GM19023 (cell line): ENCODE measurements around the gene TRAPPC2L.

Source experiments
- ATAC-seq: cut with Tn5 transposase; IDR thresholded peaks from one replicate; pipeline ENCODE4 v1.9.1; 2021; ENCODE audit warnings: mild to moderate bottlenecking, moderate library complexity; ENCODE audit not compliant: unreplicated experiment

TRAPPC2L gene

DNA sequence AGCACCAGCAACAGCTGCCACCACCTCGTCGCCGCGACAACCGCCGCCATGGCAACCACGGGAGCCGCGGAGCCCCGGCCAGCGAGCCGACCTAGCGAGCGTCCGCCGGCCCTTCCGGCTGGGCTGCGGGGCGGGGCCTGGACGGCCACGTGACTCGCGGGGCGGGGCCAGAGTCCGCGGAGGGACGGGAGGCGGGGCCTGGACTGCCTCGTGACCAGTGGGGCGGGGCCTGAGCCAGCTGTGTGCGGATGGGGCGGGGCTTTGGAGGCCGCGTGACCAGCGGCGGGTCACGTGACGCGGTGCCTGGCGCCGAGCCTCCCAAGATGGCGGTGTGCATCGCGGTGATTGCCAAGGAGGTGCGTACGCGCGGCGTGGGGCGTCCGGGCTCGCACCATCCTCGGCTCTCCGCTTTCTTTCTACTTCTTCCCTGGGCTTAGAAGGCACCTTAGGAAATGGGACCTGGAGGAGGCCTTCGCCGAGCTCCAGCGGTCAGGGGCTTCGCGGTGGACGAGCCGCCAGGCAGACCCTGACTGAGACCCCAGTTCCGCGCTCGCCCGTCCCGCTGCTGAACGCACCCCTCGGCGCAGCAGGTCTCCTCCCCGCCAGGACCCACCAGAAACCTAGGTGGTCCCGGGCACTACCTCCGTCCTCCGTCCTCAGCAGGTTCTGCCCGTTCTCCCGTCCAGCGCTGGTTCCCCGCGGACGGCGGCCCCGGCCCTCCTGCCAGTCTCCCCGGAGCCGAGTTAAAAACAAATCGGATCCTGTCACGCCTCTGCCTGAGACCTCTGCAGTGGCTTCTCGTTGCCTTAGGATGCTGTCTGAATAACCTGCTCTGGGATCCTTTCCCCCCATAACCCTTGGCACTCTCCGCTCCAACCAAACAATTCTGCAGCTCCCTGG is at the start of gene TRAPPC2L, which contains the start of gene GALNS:
TSS of gene TRAPPC2L (plus strand) at position 300 of the 900 bp plus-strand sequence. CDS start at position 324, 24 bp downstream.
TSS of gene GALNS (minus strand) at position 120 of the 900 bp plus-strand sequence. CDS start at position 50, 70 bp downstream.
- peak; percentile 76 for ATAC-seq

DNA sequence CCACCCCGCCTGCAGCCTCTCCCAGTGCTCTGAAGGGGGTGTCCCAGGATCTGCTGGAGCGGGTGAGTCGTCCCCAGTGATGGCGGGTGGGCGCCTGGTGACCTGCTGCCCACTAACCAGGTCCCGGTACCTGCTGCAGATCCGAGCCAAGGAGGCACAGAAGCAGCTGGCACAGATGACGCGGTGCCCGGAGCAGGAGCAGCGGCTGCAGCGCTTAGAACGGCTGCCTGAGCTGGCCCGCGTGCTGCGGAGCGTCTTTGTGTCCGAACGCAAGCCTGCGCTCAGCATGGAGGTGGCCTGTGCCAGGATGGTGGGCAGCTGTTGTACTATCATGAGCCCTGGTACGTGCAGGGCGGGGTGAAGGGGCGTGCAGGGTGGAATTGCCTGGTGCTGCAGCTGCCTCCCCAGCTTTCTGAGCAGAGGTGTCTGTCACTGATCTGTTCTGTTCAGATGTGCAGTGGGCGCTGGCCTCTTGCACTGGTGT is 49.7 kb upstream of the TRAPPC2L start:
- no peak for ATAC-seq

DNA sequence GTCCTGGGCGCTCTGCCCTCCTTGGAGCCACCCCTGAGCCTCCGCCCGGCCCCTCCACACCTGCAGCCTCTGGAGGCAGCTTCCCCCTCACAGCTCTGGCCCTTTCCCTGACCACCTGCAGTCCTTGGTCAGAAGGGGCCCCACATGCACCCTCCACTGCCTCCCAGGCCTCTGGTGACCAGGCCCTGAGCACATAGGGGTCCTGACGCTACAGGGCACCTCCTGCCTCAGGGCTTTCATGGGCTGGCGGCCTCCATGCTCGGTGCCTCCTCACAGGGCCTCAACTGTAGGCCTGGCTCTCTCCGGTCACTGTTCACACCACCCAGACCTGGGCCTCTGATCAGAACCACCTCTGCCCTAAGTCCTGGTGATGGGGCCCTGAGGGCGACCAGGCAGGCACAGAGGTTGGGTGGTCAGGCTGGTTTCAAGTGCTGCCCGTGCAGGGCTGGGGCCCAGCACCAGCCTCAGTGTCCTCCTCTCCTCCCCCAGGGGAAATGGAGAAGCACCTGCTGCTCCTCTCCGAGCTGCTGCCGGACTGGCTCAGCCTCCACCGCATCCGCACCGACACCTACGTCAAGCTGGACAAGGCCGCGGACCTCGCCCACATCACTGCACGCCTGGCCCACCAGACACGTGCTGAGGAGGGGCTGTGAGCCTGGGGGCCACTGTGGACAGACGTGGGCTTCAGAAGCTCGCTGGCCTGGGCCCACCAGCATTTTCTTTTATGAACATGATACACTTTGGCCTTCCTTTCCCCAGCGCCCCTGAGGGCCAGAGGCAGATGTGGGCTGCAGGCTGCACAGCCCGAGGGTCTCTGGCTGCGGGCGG is 49.1 kb upstream of the TRAPPC2L start:
- ATAC-seq = no peak

DNA sequence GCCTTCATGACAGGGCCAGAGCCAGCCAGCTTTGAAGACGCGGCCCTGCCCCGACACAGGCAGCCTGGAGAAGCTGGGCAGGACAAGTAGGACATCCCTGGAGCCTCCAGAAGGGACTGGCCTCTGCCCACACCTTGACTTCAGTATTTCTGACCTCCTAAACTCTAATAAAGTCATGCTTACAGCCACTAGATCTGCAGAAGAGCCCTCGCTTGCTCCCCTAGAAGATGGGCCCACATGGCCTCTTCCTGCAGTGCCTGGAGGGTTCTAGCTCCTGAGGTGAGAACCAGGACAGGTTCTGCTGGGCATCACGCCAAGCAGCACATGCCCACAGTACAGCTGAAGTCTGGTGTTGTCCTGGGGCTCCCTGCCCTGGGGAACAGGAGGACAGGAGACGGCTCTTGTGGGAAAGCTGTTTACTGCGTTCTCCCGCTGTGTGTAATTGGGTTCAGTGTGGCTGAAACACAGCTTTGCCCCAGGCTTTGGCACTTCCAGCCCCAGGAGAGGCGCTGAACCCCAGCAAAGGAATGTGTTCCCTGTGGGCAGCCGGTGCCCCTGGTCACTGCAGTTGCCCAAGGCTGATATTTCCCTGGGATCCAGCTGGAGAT is 47.8 kb upstream of the TRAPPC2L start:
- ATAC-seq = no peak

DNA sequence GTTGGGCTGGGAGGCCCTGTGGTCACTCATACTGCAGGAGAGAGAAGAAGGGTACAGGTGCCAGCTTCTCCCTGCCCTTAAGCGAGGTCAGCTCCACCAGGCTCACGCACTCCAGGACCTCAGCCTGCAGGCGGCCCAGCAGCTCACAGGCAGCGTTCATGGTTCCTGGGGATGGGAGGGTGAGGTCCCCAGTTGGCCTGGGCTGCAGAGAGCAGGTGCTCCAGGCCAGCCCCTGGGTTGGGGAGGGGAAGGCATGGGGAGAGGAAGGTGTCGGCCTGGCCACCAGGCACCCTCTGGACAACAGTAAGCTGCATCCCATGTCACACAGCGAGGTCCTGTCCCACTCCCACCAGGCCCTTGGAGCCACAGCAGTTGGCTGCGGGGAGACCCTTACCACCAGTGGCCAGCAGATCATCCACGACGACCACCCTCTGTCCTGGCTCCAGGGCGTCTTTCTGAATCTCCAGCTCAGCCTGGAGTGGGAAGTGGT is 47.2 kb upstream of the TRAPPC2L start:
- ATAC-seq = no peak

DNA sequence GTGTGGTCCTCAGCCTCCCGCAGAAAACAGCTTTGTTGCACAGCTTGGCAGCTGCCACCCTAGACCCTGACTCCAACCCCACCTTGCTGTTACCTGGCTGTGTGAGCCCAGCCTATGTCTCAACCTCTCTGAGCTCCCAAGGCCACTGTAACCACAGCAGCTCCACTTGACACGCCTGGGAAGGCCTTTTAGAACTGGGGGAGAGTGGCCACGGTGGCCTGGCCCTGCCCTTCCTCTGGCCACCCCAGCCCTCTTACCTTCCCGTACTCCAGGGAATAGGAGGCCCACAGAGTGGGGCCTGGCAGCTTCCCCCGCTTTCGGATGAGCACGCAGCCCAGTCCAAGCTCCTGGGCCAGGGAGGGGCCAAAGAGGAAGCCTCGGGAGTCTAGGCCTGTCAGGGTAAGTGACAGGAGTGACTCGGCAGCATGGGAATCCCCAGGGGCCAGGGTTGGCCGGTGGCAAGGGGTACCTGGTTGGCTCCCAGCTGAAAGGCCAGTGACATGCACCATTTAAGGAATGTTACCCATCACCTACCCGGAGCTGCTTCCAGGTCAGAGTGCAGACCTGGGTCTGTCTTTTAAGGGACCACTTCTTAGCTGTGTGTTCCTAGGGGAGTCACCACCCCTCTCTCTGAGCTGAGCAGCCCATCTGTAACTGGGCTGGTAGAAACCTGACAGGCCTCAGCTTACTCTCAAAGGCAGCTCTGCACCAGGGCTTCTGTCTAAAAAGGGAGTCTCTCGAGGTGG is 46.6 kb upstream of the TRAPPC2L start:
- ATAC-seq = no peak

DNA sequence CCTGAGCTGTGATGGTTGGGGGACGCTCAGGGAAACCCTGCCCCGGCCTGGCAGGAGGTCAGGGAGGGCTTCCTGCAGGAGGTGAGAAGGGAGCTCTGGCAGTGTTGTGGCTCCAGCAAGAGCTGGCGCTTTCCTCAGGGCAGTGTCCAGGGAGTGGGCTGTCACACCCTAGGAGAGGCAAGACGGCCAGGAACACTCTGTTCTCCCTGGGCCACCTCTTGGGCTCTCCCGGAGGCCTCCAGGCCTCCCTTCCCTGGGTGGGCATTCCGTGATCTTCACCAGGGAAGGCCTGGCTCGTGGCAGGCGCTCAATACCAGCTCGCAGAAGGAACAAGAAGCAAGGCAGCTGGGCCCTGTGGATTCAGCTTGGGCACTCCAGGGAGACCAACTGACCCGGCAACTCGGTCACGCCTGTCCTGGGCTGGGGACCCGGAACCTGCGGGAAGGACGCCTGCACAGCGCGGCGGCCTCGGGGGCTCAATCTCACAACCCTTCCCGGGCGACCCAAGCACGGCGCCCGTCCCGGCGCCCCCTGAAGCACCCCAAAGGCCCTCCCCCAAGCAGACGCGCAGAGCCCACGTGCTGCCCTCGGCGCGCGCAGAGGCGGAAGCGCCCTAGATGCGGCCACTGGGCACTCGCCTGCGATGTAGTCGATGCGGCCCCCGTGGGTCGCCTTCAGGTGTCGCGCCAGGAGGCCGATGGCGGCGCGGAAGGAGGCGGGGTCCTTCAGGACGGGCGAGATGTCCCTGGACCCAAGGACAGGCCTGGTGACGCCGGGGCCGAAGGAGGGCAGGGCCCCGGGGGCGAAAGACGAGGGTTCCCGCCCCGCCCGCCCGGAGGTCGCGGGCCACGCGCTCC is 45.8 kb upstream of the TRAPPC2L start:
- peak; percentile 49 for ATAC-seq

GRCh38 chr16:88811769-88812512 is 45.0 kb upstream of the TRAPPC2L start, which contains the start of gene APRT:
TSS of gene APRT (minus strand) at chr16:88811928. CDS start at chr16:88811899, 29 bp downstream.
- peak; percentile 78 for ATAC-seq

DNA sequence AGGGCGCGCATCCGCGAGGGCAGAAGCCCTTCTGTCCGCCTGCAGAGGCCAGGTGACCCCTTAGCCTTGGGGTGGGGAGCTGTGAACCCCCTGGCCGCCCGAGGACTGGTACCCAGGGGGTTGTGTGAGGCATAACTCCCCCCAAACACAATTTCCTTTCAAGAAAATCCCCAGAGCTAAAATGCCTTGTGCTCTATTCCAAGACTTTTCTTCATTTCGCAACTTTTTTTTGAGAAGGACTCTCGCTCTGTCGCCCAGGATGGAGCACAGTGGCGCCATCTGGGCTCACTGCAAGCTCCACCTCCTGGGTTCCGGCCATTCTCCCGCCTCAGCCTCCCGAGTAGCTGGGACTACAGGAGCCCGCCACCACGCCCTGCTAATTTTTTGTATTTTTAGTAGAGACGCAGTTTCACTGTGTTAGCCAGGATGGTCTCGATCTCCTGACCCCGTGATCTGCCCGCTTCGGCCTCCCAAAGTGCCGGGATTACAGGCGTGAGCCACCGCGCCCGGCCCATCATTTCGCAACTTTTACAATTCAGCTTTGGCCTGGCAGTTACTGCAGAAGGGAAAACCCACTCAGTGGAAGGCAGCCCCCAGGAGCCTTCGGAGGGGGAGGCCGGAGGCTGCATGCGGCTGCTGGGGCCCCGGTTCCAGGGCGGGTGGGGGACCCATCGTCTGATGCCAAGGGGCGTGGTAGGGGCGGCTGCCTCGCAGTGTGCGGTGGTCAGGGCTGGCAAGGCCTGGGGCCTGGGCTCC is 44.2 kb upstream of the TRAPPC2L start:
- ATAC-seq = no peak

DNA sequence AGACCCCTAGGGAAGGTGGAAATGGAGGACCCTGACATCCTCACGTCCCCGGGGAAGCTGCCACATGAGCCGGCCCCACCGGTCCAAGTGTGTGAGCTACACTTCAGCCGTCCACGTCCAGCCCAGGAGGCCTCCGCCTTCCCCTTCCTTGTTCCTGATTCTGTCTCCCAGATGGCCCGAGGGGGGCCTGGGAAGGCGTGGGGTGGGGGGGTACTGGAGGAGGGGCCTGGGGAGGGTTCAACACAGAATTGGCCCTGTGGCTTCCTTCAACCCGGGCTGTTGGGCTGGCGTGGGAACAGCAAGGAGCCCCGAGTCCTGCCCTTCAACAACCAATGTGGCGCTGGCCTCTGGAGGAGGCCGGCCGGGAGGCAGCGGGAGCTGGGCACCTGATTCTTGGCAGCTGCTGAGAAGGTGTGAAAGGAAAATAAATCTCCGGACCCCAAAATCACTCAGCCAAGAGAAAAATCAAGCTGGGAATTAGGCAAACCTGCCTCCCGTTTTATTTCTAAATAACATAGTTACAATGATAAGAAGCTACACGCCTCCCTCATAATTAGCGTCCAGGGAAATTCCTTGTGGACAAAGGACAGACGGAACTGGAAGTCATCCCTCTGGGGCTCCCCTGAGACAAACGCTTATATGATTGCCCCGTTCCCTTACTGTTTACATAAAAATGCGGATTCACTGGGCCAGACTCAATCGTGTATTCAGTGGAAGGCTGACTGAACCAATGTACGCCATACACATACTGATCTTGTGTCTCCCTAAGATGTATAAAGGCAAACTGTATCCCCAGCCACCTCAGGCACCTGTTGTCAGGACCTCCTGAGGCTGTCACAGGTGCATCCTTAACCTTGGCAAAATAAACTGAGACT is 43.4 kb upstream of the TRAPPC2L start:
- ATAC-seq = no peak

DNA sequence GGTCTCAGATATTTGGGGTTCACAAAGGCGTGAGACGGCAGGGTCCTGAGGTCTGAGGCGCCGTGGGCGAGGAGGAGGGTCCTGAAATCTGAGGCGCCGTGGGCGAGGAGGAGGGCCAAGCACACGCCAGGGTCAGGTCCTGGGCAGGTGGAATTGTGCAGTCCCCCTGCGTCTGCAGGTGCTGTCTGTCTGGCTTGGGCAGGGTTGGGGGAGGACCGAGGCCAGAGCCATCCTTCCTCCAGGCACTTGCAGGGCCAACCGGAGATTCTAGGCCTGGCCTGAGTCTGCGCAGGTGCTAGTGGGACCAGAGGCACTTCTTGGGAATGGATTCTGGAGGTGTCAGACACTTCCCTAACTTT is 42.8 kb upstream of the TRAPPC2L start:
- ATAC-seq = no peak

DNA sequence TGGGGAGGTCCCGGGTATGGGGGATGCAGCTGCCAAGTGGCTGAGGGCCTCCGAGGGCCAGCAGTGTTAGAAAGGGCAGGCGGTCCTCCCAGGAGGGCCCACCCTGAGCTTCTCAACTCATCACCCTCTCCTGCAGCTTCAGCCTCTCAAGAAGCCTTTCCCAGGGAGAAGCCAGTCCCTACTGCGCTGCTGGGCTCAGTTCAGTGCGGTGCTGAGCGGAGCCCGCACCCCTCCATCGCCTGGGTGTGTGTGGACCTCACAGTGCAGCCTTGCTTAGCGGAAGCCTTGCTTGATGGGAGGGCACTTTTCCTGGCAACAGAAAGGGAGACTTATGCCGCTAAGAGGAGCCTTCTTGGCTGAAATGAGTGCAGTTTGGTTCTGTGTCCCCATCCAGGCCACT is 41.7 kb upstream of the TRAPPC2L start:
- ATAC-seq = no peak

- no peak for ATAC-seq
Measured at GRCh38 chr16:88815901-88816589, 40.9 kb upstream of the TRAPPC2L start.

GRCh38 chr16:88816736-88817535 is 40.0 kb upstream of the TRAPPC2L start:
- ATAC-seq = no peak

DNA sequence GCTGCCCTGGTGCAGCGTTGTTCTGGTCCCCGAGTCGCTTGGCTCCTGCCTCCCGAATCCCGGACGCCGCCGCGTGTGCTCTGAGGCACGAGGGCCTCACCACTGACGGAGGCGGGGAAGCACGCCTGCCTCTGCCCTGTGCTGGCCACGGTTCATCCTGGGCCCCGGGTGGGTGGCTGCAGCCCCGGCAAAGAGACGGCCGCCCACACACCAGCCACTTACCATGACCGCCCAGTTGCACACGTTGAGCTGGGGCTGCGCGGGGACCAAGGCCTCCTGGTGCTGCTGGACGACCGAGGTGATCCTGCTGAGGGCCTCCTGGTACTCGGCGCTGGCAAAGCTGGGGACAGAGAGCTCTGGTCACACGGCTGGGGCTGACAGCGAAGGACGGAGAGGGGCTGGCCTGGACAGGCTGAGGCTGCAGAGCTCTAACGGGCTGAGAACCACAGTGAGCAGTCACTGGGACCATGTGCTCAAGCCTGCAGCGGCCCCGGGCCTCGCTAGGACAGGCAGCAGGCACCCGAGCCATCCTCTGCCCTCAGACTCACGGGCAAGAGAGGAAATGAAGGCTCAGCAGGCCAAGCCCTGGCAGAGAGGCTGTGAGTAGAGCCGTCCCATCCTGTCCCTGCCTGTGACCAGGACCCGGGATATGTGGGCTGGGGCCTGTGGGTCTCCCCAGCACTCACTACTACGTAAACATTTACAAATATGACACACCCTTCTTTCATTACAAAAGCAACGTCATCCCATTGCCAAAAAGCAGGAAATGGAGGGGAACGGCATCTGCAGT is 38.9 kb upstream of the TRAPPC2L start:
- ATAC-seq = no peak
